Measurements from ENCODE around the gene EPB41L4B.

EPB41L4B gene

GRCh38 chr9:109320331-109320741 is 523 bp downstream of the EPB41L4B start:
- no peak for DNase-seq (ENCODE audit: low read depth)

GRCh38 chr9:109319626-109320241 is 1.1 kb downstream of the EPB41L4B start:
- no peak for DNase-seq (ENCODE audit: low read depth)

- DNase-seq (ENCODE audit: low read depth): no peak
Observed at GRCh38 chr9:109319017-109319625, 1.7 kb downstream of the EPB41L4B start.

- no peak for DNase-seq (ENCODE audit: low read depth)
Observed at GRCh38 chr9:109317979-109318741, 2.7 kb downstream of the EPB41L4B start.

- DNase-seq (ENCODE audit: low read depth): no peak
Observed at GRCh38 chr9:109317311-109317978, 3.4 kb downstream of the EPB41L4B start.

GRCh38 chr9:109316207-109316640 is 4.6 kb downstream of the EPB41L4B start:
- peak; percentile 84 for DNase-seq (ENCODE audit: low read depth)

GRCh38 chr9:109315480-109316206 is 5.2 kb downstream of the EPB41L4B start:
- DNase-seq (ENCODE audit: low read depth): no peak

- no peak for DNase-seq (ENCODE audit: low read depth)
Observed at GRCh38 chr9:109314011-109314531, 6.8 kb downstream of the EPB41L4B start.

- DNase-seq (ENCODE audit: low read depth): no peak
Observed at GRCh38 chr9:109313351-109313750, 7.5 kb downstream of the EPB41L4B start.

GRCh38 chr9:109312783-109313182 is 8.1 kb downstream of the EPB41L4B start:
- DNase-seq (ENCODE audit: low read depth): no peak

GRCh38 chr9:109311731-109312130 is 9.1 kb downstream of the EPB41L4B start:
- DNase-seq (ENCODE audit: low read depth): no peak

GRCh38 chr9:109311286-109311685 is 9.6 kb downstream of the EPB41L4B start:
- no peak for DNase-seq (ENCODE audit: low read depth)

GRCh38 chr9:109310486-109310901 is 10.4 kb downstream of the EPB41L4B start:
- no peak for DNase-seq (ENCODE audit: low read depth)

GRCh38 chr9:109309282-109309681 is 11.6 kb downstream of the EPB41L4B start:
- no peak for DNase-seq (ENCODE audit: low read depth)

- DNase-seq (ENCODE audit: low read depth): no peak
Observed at GRCh38 chr9:109307380-109308240, 13.2 kb downstream of the EPB41L4B start.

- DNase-seq (ENCODE audit: low read depth): no peak
Observed at GRCh38 chr9:109305801-109306200, 15.1 kb downstream of the EPB41L4B start.

- DNase-seq (ENCODE audit: low read depth): no peak
Observed at GRCh38 chr9:109304347-109304746, 16.5 kb downstream of the EPB41L4B start.

- no peak for DNase-seq (ENCODE audit: low read depth)
Observed at GRCh38 chr9:109303900-109304299, 17.0 kb downstream of the EPB41L4B start.

- no peak for DNase-seq (ENCODE audit: low read depth)
Observed at GRCh38 chr9:109302606-109303005, 18.3 kb downstream of the EPB41L4B start.

GRCh38 chr9:109301012-109301411 is 19.8 kb downstream of the EPB41L4B start:
- no peak for DNase-seq (ENCODE audit: low read depth)

- DNase-seq (ENCODE audit: low read depth): no peak
Observed at GRCh38 chr9:109299891-109300290, 21.0 kb downstream of the EPB41L4B start.

Measured in stromal cell of bone marrow (primary cell).